Trophoblast cell (in vitro differentiated cells and primary cell): ENCODE results near the gene APOBEC3B.
"Not testable (repeated sequence)": the region's sequence is repeated elsewhere in the genome, so short reads cannot be mapped to it uniquely, and the experiment has no call there.

Experiments
- DNase-seq, 2 donors: peaks; one replicate each; pipeline ENCODE4 v3.0.0-alpha.2; 2016
- H2AFZ ChIP-seq: 2 replicates; pipeline ENCODE4 v1.6.1; 2013; ENCODE audit warnings: low read length, moderate library complexity, mild to moderate bottlenecking; ENCODE audit not compliant: insufficient read depth, poor library complexity
- H2AK5ac ChIP-seq: 2 replicates; pipeline ENCODE4 v1.6.1; 2013; ENCODE audit warnings: mild to moderate bottlenecking, low read length
- H2BK120ac ChIP-seq: 2 replicates; pipeline ENCODE4 v1.6.1; 2013; ENCODE audit warnings: low read length, mild to moderate bottlenecking, moderate library complexity; ENCODE audit not compliant: insufficient read depth, poor library complexity
- H2BK12ac ChIP-seq: 2 replicates; pipeline ENCODE4 v1.6.1; 2013; ENCODE audit warnings: mild to moderate bottlenecking, low read length, moderate library complexity
- H2BK5ac ChIP-seq: 2 replicates; pipeline ENCODE4 v1.6.1; 2013; ENCODE audit warnings: low read length, low read depth, moderate library complexity, mild to moderate bottlenecking; ENCODE audit not compliant: poor library complexity
- H3K14ac ChIP-seq: 2 replicates; pipeline ENCODE4 v1.6.1; 2013; ENCODE audit warnings: mild to moderate bottlenecking, low read length
- H3K18ac ChIP-seq: 2 replicates; pipeline ENCODE4 v1.6.1; 2013; ENCODE audit warnings: mild to moderate bottlenecking, low read length
- H3K23ac ChIP-seq: 2 replicates; pipeline ENCODE4 v1.6.1; 2013; ENCODE audit warnings: low read length
- H3K27ac ChIP-seq: 2 replicates; pipeline ENCODE4 v1.5.1; 2013; ENCODE audit warnings: low read depth, mild to moderate bottlenecking, inconsistent platforms, low read length, moderate library complexity
- H3K27me3 ChIP-seq: 2 replicates; pipeline ENCODE4 v1.6.1; 2013; ENCODE audit warnings: inconsistent platforms, mild to moderate bottlenecking, low read length, moderate library complexity; ENCODE audit not compliant: insufficient read depth
- H3K36me3 ChIP-seq, 2 experiments: 1 replicate in 1 of 2; 2 replicates in 1 of 2; pipeline ENCODE4 v1.6.1; 2013; ENCODE audit warnings: low read length in 2 of 2, mild to moderate bottlenecking in 2 of 2, moderate library complexity in 1 of 2; ENCODE audit not compliant: insufficient read depth in 2 of 2, control insufficient read depth in 1 of 2
- H3K4ac ChIP-seq: 2 replicates; pipeline ENCODE4 v1.6.1; 2013; ENCODE audit warnings: low read depth, mild to moderate bottlenecking, low read length, moderate library complexity
- H3K4me1 ChIP-seq, 2 experiments: 1 replicate in 1 of 2; 2 replicates in 1 of 2; pipeline ENCODE4 v1.6.1; 2013; ENCODE audit warnings: low read length in 2 of 2, mild to moderate bottlenecking in 2 of 2, moderate library complexity in 1 of 2; ENCODE audit not compliant: insufficient read depth in 2 of 2, control insufficient read depth in 1 of 2
- H3K4me2 ChIP-seq: 2 replicates; pipeline ENCODE4 v1.6.1; 2013; ENCODE audit warnings: inconsistent platforms, mild to moderate bottlenecking, low read length, moderate library complexity
- H3K4me3 ChIP-seq: 2 replicates; pipeline ENCODE4 v1.5.1; 2013; ENCODE audit warnings: mild to moderate bottlenecking, low read depth, low read length, inconsistent platforms
- H3K79me1 ChIP-seq: one replicate; pipeline ENCODE4 v1.6.1; 2013; ENCODE audit warnings: low read length
- H3K79me2 ChIP-seq: 2 replicates; pipeline ENCODE4 v1.6.1; 2013; ENCODE audit warnings: low read length, mild to moderate bottlenecking; ENCODE audit not compliant: control insufficient read depth, insufficient read depth, poor library complexity
- H3K9ac ChIP-seq: 2 replicates; pipeline ENCODE4 v1.6.1; 2013; ENCODE audit warnings: mild to moderate bottlenecking, low read length
- H3K9me3 ChIP-seq: 2 replicates; pipeline ENCODE4 v1.6.1; 2013; ENCODE audit warnings: low read depth, mild to moderate bottlenecking, control low read depth, inconsistent platforms, low read length; ENCODE audit not compliant: insufficient read depth
- H4K12ac ChIP-seq: 2 replicates; pipeline ENCODE4 v1.6.1; 2013; ENCODE audit warnings: low read depth, mild to moderate bottlenecking, low read length, moderate library complexity
- H4K8ac ChIP-seq: 2 replicates; pipeline ENCODE4 v1.6.1; 2013; ENCODE audit warnings: low read depth, mild to moderate bottlenecking, low read length, moderate library complexity
- H4K91ac ChIP-seq: one replicate; pipeline ENCODE4 v1.6.1; 2013; ENCODE audit warnings: low read depth, mild to moderate bottlenecking, low read length, moderate library complexity
- WGBS: extraction: QIAGEN DNeasy Blood & Tissue Kit; methylation state at CpG from one replicate; pipeline ENCODE4 v1.1.7; 2013; ENCODE audit warnings: missing lambda C conversion rate; ENCODE audit not compliant: insufficient read length, insufficient coverage; ENCODE audit errors: extremely low coverage; 5-methylcytosine and 5-hydroxymethylcytosine counted together

APOBEC3B gene

DNA sequence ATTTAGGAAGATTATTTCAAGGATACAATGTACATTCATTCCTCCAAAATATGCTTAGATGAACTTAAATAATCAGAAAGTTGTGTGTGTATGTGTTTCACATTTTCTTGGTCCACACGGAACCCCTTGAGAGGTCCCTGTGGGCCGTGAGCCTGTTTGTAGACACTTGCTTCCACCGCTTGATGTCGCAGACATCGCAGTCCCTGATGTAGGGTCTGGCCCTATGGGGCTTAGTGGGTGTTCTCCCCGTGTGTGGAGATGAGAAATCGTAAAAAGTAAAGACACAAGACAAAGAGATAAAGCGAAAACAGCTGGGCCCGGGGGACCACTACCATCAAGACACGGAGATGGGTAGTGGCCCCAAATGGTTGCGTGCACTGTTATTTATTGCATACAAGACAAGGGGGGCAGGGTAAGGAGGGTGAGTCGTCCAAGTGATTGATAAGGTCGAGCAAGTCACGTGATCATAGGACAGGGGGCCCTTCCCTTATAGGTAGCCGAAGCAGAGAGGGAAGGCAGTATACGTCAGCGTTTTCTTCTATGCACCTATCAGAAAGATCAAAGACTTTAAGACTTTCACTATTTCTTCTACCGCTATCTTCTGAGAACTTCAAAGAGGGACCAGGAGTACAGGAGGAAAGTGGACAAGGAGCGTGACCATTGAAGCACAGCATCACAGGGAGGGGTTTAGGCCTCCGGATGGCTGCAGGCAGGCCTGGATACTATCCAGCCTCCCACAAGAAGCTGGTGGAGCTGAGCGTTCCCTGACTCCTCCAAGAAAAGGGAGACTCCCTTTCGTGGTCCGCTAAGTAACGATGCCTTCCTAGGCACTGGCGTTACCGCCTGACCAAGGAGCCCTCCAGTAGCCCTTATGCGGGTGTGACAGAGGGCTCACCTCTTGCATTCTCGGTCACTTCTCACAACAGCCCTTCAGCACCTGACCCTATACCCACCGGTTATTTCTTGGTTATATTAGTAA is 30.7 kb downstream of the APOBEC3B start:
- no CpG with 5 or more reads among the region's 29 CpGs for WGBS
- Histone ChIP-seq H3K18ac (no peak overlapping the region), H3K36me3 (no peaks in the 10 kb centered on the region), H2BK5ac (no peak overlapping the region), H4K8ac (no peak overlapping the region), H2AK5ac (no peak overlapping the region), H4K12ac (no peak overlapping the region), H3K27me3 (no peaks in the 10 kb centered on the region), H3K4me2 (no peak overlapping the region), H3K9me3 (no peaks in the 10 kb centered on the region), H2BK120ac (no peak overlapping the region), H2BK12ac (no peak overlapping the region), H3K14ac (no peak overlapping the region), H3K9ac (no peak overlapping the region), H3K27ac (no peak overlapping the region), H3K4ac (no peak overlapping the region), H3K4me3 (no peak overlapping the region), H3K23ac (no peak overlapping the region), H3K4me1 (peaks cover 6 to 10% of the 10 kb centered on the region in 2 experiments), H4K91ac (no peak overlapping the region), H2AFZ (no peak overlapping the region), H3K79me1 (peaks cover 5% of the 10 kb centered on the region), H3K79me2 (no peaks in the 10 kb centered on the region)
- no peak for DNase-seq

DNA sequence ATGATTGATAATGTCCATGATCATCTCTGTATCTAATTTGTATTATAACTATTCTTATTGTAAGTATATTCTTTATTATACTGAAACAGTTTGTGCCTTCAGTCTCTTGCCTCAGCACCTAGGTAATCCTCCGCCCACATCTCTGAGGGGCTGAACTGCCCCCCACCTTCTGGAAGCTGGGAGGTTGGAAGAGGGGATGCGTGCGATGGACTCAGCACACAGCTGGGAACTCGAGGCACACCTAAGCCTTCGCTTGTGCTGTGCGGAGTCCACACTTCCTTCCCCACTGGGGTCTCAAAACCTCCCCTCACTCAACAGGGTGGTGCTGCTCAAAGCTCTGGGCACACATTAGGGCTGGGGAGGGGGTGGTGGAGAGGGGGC is 31.4 kb downstream of the APOBEC3B start:
- not testable (repeated sequence) for H3K27me3 ChIP-seq, H2BK5ac ChIP-seq, H3K4ac ChIP-seq, DNase-seq, H3K23ac ChIP-seq, H3K9ac ChIP-seq, H3K27ac ChIP-seq, H3K14ac ChIP-seq, H3K4me3 ChIP-seq, H2AFZ ChIP-seq, H3K18ac ChIP-seq, H3K36me3 ChIP-seq, H3K79me1 ChIP-seq, H4K12ac ChIP-seq, H3K79me2 ChIP-seq, H3K9me3 ChIP-seq, H3K4me2 ChIP-seq
- Histone ChIP-seq H4K91ac (peak overlapping the region; percentile 70), H2BK12ac (peak overlapping the region; percentile 23), H3K4me1 (peaks cover 6 to 14% of the 10 kb centered on the region in 2 experiments), H2BK120ac (peak overlapping the region; percentile 45), H4K8ac (peak overlapping the region; percentile 61), H2AK5ac (peak overlapping the region; percentile 72)
- WGBS: no CpG with 5 or more reads among the region's 6 CpGs

- Histone ChIP-seq H2BK12ac (peak within 1 kb of the TSS; percentile 62), H3K79me1 (peaks cover 5% of the 10 kb centered on the region), H3K4ac (peak within 1 kb of the TSS; percentile 46), H3K36me3 (no peaks in the 10 kb centered on the region), H4K12ac (peak within 1 kb of the TSS; percentile 34), H2BK120ac (peak within 1 kb of the TSS; percentile 56), H3K4me2 (peak within 1 kb of the TSS; percentile 36), H3K27ac (no peak within 1 kb of the TSS), H3K4me3 (no peak within 1 kb of the TSS), H3K14ac (peak within 1 kb of the TSS; percentile 67), H4K8ac (peak within 1 kb of the TSS; percentile 61), H3K4me1 (peaks cover 6 to 14% of the 10 kb centered on the region in 2 experiments), H3K27me3 (no peaks in the 10 kb centered on the region), H4K91ac (peak within 1 kb of the TSS; percentile 80), H2AK5ac (peak within 1 kb of the TSS; percentile 72), H3K9ac (no peak within 1 kb of the TSS), H3K18ac (peak within 1 kb of the TSS; percentile 55), H2BK5ac (peak within 1 kb of the TSS; percentile 12), H3K9me3 (no peaks in the 10 kb centered on the region), H2AFZ (peak within 1 kb of the TSS; percentile 64), H3K79me2 (no peaks in the 10 kb centered on the region), H3K23ac (no peak within 1 kb of the TSS)
- peak; percentile 15 to 52 for DNase-seq
- WGBS: no CpG with 5 or more reads among the region's 18 CpGs
Measured at GRCh38 chr22:39013942-39014722, 32.0 kb downstream of the APOBEC3B start, which contains the start of gene APOBEC3C. APOBEC3C (plus strand) TSS chr22:39014257; CDS start chr22:39014363, 106 bp downstream.

GRCh38 chr22:39014723-39015121 is 32.6 kb downstream of the APOBEC3B start:
- H2BK5ac ChIP-seq, H2BK12ac ChIP-seq, H3K14ac ChIP-seq, H3K18ac ChIP-seq, H2AK5ac ChIP-seq, H3K4me3 ChIP-seq, DNase-seq, H3K9me3 ChIP-seq, H2AFZ ChIP-seq, H3K27ac ChIP-seq, H3K27me3 ChIP-seq, H3K23ac ChIP-seq, H3K79me1 ChIP-seq, H3K9ac ChIP-seq, H3K36me3 ChIP-seq, H4K12ac ChIP-seq, H3K4ac ChIP-seq, H3K79me2 ChIP-seq: not testable (repeated sequence)
- peaks cover 6 to 14% of the 10 kb centered on the region in 2 experiments for H3K4me1 ChIP-seq
- peak overlapping the region; percentile 61 for H4K8ac ChIP-seq
- no CpG with 5 or more reads among the region's 6 CpGs for WGBS
- H2BK120ac ChIP-seq: peak overlapping the region; percentile 56
- peak overlapping the region; percentile 36 for H3K4me2 ChIP-seq
- peak overlapping the region; percentile 80 for H4K91ac ChIP-seq
